ENCODE results near the gene RALGDS.

Gene RALGDS

DNA sequence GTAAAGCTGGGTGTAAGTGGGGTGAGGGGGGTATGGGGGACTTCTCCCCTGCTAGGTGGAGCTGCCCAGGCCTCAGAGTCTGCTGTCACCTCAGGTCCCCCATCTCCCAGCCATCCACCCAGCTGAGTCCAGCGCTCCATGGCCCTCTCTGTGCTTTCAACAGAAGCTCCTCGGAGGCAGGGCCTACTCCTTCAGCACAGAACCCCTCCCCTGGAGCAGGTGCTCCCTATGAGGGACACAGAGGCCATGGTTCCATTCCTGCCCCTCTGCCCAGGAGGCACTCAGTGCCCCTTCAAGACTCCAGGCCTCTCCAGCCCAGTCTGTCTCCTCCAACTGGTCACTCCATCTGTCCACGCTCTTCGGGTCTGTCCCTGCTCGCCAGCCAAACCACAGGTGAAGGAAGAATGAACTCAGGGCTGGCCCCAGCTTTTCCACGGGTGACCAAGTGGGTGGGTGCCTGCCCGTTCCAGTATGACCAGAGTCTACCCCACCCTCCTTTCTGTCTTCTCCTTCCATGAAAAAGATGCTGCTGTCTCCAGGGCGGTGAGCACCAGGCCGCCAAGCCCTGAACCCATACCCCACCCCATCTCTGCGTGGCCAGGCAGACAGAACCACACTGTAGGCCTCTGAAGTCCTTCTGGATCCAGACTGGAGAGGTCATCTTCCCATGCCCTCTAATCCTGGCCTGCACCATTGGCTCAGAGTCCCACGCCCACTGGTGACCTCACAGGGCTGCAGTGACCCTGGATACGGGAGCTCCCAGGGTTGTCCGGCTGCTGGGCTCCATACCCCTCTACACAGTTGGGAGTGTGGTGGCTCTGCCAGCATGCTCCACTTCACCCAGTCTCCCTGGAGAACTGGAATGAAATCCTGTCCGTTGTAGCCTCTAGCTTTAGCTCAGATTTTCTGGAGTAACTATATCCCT is 30.8 kb upstream of the RALGDS start:
- DNase-seq (ENCODE audit: low spot score): no peak
- in situ Hi-C loops (cut with MboI; ENCODE audit: low pct_unique_long_range_greater_than_20kb, low sequenced_read_pairs, unreplicated experiment): no loop called here
- TF ChIP-seq, protein P1, sequence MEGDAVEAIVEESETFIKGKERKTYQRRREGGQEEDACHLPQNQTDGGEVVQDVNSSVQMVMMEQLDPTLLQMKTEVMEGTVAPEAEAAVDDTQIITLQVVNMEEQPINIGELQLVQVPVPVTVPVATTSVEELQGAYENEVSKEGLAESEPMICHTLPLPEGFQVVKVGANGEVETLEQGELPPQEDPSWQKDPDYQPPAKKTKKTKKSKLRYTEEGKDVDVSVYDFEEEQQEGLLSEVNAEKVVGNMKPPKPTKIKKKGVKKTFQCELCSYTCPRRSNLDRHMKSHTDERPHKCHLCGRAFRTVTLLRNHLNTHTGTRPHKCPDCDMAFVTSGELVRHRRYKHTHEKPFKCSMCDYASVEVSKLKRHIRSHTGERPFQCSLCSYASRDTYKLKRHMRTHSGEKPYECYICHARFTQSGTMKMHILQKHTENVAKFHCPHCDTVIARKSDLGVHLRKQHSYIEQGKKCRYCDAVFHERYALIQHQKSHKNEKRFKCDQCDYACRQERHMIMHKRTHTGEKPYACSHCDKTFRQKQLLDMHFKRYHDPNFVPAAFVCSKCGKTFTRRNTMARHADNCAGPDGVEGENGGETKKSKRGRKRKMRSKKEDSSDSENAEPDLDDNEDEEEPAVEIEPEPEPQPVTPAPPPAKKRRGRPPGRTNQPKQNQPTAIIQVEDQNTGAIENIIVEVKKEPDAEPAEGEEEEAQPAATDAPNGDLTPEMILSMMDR (IDR thresholded peaks at IDR 0.05; ENCODE audit: extremely low read depth, insufficient read depth, missing control alignments): no peak

DNA sequence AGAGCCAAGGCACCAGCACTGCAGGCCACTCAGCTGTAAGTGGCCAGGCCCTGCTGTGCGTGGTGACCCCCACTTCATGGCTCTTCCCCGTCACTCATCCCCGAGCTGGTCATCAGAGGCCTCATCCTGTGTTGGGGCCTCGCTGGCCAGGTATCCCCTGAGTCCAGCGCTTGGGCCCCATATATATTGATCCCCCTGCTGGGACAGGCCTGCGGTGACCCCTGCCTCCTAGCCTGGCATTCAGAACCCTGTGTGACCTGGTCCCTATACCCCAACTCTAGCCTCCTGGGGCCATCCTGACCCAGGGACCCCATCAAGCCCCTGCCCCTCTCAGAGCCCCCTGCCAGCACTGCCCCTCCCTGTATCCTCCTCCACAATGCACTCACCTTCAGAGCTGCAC is 30.0 kb upstream of the RALGDS start:
- no peak for DNase-seq (ENCODE audit: low spot score)
- TF ChIP-seq, protein P1 (IDR thresholded peaks at IDR 0.05; ENCODE audit: extremely low read depth, insufficient read depth, missing control alignments): no peak

DNA sequence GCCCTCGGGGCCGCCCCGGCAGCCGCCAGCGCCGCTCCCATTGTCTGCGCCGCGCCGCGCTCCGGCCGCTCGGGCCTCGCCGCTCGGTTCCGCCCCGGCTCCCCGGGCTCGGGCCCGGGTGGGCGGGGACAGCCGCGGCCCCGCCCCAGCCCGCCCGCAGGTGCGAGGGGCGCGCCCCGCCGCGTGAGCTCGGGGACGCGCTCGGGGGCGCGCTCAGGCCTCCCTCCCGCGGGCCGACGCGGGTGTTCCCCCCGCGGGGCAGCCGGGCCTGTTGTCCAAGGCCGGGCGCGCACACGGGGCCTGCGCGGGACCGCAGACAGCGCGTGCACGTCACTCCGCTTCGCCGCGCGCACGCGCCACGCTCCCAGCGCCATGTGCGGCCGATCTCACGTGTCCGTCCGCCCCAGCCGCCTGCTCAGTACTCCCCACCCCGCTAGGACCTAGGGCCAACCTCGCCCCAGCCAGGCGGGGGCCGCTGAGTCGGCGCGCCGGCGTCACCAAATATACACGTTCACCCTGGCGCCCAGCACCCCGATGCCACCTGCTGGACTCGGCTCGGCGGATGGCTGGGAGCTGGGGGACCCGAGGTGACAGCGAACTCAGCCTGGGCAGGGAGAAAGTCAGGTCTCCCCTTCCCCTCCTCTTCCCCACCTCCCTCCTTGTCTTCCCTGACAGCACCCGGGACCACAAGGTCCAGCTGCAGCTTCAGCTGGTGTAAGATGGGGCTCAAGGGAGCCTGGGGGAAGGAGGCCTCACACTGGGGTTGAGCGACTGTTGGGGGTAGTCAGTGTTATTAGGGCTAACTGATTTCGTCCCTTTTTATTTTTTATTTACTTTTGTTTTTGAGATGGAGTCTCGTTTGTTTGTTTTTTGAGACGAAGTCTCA is 28.3 kb upstream of the RALGDS start:
- in situ Hi-C loops (cut with MboI; ENCODE audit: low pct_unique_long_range_greater_than_20kb, low sequenced_read_pairs, unreplicated experiment): loop anchor here (10.0 kb wide), 1 partner anchor 55 kb away; no protein-coding TSS in a partner anchor
- DNase-seq (ENCODE audit: low spot score): peak; percentile 98
- TF ChIP-seq, protein P1 (IDR thresholded peaks at IDR 0.05; ENCODE audit: extremely low read depth, insufficient read depth, missing control alignments): peak; percentile 47

More for the DNA sequence above, 30.0 kb upstream of the RALGDS start:
- in situ Hi-C loops (cut with MboI; ENCODE audit: low pct_unique_long_range_greater_than_20kb, low sequenced_read_pairs, unreplicated experiment): no loop called here

DNA sequence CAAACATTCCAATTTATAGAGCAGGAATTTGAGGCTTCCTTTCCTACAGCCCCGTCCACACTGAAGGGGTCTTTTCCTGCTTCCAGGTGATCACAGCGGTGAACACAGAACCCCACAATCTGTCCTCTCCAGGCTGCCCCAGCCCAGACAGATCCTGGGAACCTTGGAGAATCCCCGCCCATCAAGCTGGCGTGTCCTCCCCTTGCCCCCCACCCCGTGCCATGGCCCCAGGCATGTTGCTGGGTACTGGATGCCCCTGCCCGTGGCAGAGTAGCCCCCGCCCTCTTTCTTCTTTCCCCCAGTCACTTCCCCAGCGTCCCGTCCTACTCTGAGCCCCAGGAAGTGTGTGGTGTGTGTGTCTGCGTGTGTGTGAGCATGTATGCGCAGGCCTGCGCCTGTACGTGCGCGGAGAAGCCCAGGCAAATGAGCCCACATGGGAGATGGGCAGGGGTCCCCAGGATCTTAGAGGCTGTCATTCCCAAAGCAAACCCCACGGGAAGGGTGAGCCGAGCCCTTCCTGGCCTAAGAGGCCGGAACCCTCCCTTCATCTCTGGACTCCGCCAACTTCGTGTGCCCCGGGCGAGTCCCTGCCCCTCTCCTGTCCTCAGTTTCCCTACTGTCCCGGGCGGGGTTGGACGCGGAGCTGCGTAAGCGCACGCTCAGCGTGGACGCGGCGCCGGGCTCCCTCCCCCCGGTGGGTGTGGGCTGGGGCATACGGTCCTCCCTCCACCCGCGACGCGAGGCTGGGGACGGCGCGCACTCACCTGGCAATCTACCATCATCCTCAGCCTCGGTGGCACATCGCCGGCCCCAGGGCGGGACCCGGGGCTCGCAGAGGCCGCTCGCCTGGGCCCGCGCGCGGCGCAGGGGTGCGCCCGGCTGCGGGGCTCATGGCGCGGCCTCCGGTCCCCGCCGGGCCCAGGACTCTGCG is 27.4 kb upstream of the RALGDS start:
- TF ChIP-seq, protein P1 (IDR thresholded peaks at IDR 0.05; ENCODE audit: extremely low read depth, insufficient read depth, missing control alignments): no peak
- DNase-seq (ENCODE audit: low spot score): peak; percentile 67
- in situ Hi-C loops (cut with MboI; ENCODE audit: low pct_unique_long_range_greater_than_20kb, low sequenced_read_pairs, unreplicated experiment): loop anchor here (10.0 kb wide), 1 partner anchor 54 kb away; no protein-coding TSS in a partner anchor

DNA sequence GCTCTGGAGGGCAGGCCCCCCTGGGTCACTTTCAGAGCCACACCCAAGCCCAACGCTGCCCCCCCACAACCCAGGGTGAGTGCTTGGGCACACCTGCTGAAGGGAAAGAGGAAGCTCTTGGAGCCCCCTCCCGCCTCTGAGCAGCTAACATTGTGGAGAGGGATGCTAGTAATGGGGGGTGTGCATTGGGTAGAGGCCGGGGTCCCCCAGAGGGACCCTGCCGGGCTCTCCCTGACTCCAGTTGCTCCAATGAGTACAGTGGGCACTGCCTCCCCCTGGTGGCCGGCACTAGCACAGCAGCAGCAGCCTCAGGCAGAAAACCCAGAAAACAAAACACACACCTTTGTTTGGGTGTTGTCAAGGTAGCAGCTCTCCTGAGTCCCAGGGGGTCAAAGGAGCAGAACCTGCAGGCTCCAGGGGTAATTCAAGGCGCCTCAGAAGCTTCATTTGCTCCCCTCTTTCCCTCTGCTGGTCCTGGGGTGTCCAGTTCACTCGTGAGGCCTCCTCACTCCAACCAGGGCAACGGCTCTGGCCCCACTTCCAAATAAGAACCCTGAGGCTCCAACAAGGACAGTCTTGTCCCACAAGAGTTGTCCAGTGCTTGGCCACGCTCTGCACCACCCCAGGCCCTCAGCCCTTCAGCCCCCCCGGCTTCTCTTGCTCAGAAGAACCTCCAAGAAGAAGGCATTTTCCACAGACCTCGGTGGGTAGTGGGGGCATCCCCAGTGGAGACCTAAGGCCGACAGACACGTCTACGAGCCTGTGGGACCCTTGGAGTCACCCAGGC is 26.6 kb upstream of the RALGDS start:
- in situ Hi-C loops (cut with MboI; ENCODE audit: low pct_unique_long_range_greater_than_20kb, low sequenced_read_pairs, unreplicated experiment): loop anchor here (10.0 kb wide), 1 partner anchor 53 kb away; no protein-coding TSS in a partner anchor
- DNase-seq (ENCODE audit: low spot score): peak; percentile 89
- TF ChIP-seq, protein P1 (IDR thresholded peaks at IDR 0.05; ENCODE audit: extremely low read depth, insufficient read depth, missing control alignments): peak; percentile 95

All from GM13977 (cell line).